Natural killer cell (primary cell): ENCODE measurements around the gene CACNB4. TPM values are rescaled to one million over a fixed set of nuclear protein-coding genes. Genes with fewer than 3 reads are reported as not detected.
"Not testable (repeated sequence)": the region's sequence is repeated elsewhere in the genome, so short reads cannot be mapped to it uniquely, and the experiment has no call there.

Experiments used
- ATAC-seq, 3 donors: fragments of 150-1000 bp in 2 of 3; fragments of 200-7000 bp in 1 of 3; cut with Tn5 transposase; 1 replicate in 1 of 3; 2 replicates in 2 of 3; pipeline ENCODE4 v1.10.0; 2021; ENCODE audit warnings: mild to moderate bottlenecking in 2 of 3, moderate library complexity in 2 of 3
- DNase-seq, 2 donors: peaks; one replicate each; pipeline versions ENCODE4 v3.0.0 to v3.0.0-alpha.2; 2013 to 2021; ENCODE audit warnings: mixed read lengths in 1 of 2
- H3K27ac ChIP-seq: one replicate; pipeline ENCODE4 v1.5.1; 2013; ENCODE audit warnings: mild to moderate bottlenecking, low read length
- H3K27me3 ChIP-seq: one replicate; pipeline ENCODE4 v1.6.1; 2013; ENCODE audit warnings: low read length; ENCODE audit not compliant: control insufficient read depth, insufficient read depth
- H3K36me3 ChIP-seq: one replicate; pipeline ENCODE4 v1.6.1; 2013; ENCODE audit warnings: low read length; ENCODE audit not compliant: control insufficient read depth, insufficient read depth
- H3K4me1 ChIP-seq: one replicate; pipeline ENCODE4 v1.6.1; 2013; ENCODE audit warnings: low read length; ENCODE audit not compliant: control insufficient read depth, insufficient read depth
- H3K4me3 ChIP-seq: one replicate; pipeline ENCODE4 v1.5.1; 2013; ENCODE audit warnings: low read length
- H3K9me3 ChIP-seq: one replicate; pipeline ENCODE4 v1.6.1; 2013; ENCODE audit warnings: low read length; ENCODE audit not compliant: control insufficient read depth, insufficient read depth
- H3K27ac Mint-ChIP-seq, 2 donors: one replicate each; pipeline ENCODE4 v1.8.0; 2022; ENCODE audit warnings: mild to moderate bottlenecking in 2 of 2, mixed read lengths in 2 of 2, moderate library complexity in 1 of 2
- H3K27me3 Mint-ChIP-seq, 2 donors: one replicate each; pipeline ENCODE4 v1.8.0; 2022; ENCODE audit warnings: low read depth in 2 of 2, mixed read lengths in 2 of 2
- H3K36me3 Mint-ChIP-seq: one replicate; pipeline ENCODE4 v1.8.0; 2022; ENCODE audit warnings: mixed read lengths
- H3K4me1 Mint-ChIP-seq, 2 donors: one replicate each; pipeline ENCODE4 v1.8.0; 2022; ENCODE audit warnings: mixed read lengths in 2 of 2
- H3K4me3 Mint-ChIP-seq: one replicate; pipeline ENCODE4 v1.8.0; 2022; ENCODE audit warnings: mild to moderate bottlenecking, moderate library complexity, mixed read lengths
- H3K9me3 Mint-ChIP-seq, 2 donors: one replicate each; pipeline ENCODE4 v1.8.0; 2022; ENCODE audit warnings: mixed read lengths in 2 of 2
- WGBS: methylation state at CpG from one replicate; pipeline ENCODE4 v1.1.7; 2013; ENCODE audit warnings: missing lambda C conversion rate; ENCODE audit not compliant: insufficient coverage; 5-methylcytosine and 5-hydroxymethylcytosine counted together
- intact Hi-C: fragments of 100-400 bp; cut with micrococcal nuclease; formaldehyde crosslinking; loops from one replicate; pipeline ENCODE4 v1.14.2; 2022
- total RNA-seq, 4 donors: library from RNA; stranded (reverse); fragments of 120-200 nt in 1 of 4; gene quantifications; one replicate each; pipeline versions ENCODE4 v1.2.3 to v1.2.4, GENCODE V29; 2013 to 2022
- TF ChIP-seq, protein P1 (sequence below): fragments of 200-600 bp; IDR thresholded peaks from one replicate; pipeline ENCODE4 v1.8.0; 2022; ENCODE audit warnings: antibody characterized with exemption

CACNB4 gene
- total RNA-seq, 3 donors from 2014 or later (not counting 1 experiment from before 2014, with no cell fraction given), result 0.56 to 0.93 (median 0.73) TPM

GRCh38 chr2:152011724-152012123 is 87.1 kb downstream of the CACNB4 start:
- H3K4me3 ChIP-seq, result no peak overlapping the region
- H3K9me3 ChIP-seq, result no peaks in the 10 kb centered on the region
- H3K36me3 ChIP-seq, result no peaks in the 10 kb centered on the region
- peaks cover 3 to 9% of the 10 kb centered on the region in 2 donors for H3K27me3 Mint-ChIP-seq
- intact Hi-C loops, result no loop called here
- DNase-seq (no peak), ATAC-seq (no peak)
- H3K9me3 Mint-ChIP-seq, result no peaks in the 10 kb centered on the region
- TF ChIP-seq, protein P1, sequence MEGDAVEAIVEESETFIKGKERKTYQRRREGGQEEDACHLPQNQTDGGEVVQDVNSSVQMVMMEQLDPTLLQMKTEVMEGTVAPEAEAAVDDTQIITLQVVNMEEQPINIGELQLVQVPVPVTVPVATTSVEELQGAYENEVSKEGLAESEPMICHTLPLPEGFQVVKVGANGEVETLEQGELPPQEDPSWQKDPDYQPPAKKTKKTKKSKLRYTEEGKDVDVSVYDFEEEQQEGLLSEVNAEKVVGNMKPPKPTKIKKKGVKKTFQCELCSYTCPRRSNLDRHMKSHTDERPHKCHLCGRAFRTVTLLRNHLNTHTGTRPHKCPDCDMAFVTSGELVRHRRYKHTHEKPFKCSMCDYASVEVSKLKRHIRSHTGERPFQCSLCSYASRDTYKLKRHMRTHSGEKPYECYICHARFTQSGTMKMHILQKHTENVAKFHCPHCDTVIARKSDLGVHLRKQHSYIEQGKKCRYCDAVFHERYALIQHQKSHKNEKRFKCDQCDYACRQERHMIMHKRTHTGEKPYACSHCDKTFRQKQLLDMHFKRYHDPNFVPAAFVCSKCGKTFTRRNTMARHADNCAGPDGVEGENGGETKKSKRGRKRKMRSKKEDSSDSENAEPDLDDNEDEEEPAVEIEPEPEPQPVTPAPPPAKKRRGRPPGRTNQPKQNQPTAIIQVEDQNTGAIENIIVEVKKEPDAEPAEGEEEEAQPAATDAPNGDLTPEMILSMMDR, result no peak
- no peaks in the 10 kb centered on the region for H3K36me3 Mint-ChIP-seq
- no peaks in the 10 kb centered on the region for H3K27me3 ChIP-seq
- 97% methylated on average over 2 of the region's 2 CpGs for WGBS
- H3K27ac ChIP-seq, result no peak overlapping the region
- H3K4me3 Mint-ChIP-seq, result no peak overlapping the region
- H3K4me1 Mint-ChIP-seq, result no peaks in the 10 kb centered on the region
- H3K27ac Mint-ChIP-seq, result no peak overlapping the region
- H3K4me1 ChIP-seq, result no peaks in the 10 kb centered on the region

- Histone ChIP-seq H3K36me3 (no peaks in the 10 kb centered on the region), H3K4me1 (no peaks in the 10 kb centered on the region), H3K27me3 (no peaks in the 10 kb centered on the region), H3K9me3 (no peaks in the 10 kb centered on the region), H3K27ac (no peak overlapping the region), H3K4me3 (no peak overlapping the region)
- no peaks in the 10 kb centered on the region for H3K9me3 Mint-ChIP-seq
- no peak overlapping the region for H3K4me3 Mint-ChIP-seq
- ATAC-seq, result no peak
- whole genome bisulfite sequencing, result 86% methylated on average over 2 of the region's 4 CpGs
- peaks cover 11 to 13% of the 10 kb centered on the region in 2 donors for H3K4me1 Mint-ChIP-seq
- intact Hi-C loops, result no loop called here
- no peak overlapping the region for H3K27ac Mint-ChIP-seq
- peaks cover 3 to 8% of the 10 kb centered on the region in 2 donors for H3K27me3 Mint-ChIP-seq
- no peak for DNase-seq
- H3K36me3 Mint-ChIP-seq, result no peaks in the 10 kb centered on the region
- TF ChIP-seq, protein P1, result no peak
Observed at GRCh38 chr2:152005607-152006006, 93.2 kb downstream of the CACNB4 start.

DNA sequence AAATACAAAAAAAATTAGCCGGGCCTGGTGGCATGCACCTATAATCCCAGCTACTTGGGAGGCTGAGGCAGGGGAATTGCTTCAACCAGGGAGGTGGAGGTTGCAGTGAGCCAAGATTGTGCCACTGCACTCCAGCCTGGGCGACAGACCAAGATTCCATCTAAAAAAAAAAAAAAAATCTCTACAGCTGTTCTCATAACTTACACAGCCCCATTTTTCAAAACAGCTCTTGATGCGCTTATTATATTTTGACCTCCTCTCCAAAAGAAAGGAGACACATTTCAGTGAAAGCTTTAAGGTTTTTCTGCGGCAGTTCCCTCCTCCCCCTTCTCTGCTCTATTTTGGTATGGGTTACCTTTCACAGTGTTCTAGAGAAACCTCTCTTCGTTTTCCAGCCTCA is 95.6 kb downstream of the CACNB4 start:
- H3K4me3 ChIP-seq, DNase-seq, H3K9me3 ChIP-seq, ATAC-seq, H3K4me1 ChIP-seq, H3K36me3 Mint-ChIP-seq, H3K27ac Mint-ChIP-seq, H3K4me3 Mint-ChIP-seq, H3K36me3 ChIP-seq, H3K27ac ChIP-seq, intact Hi-C loops, H3K27me3 Mint-ChIP-seq, H3K9me3 Mint-ChIP-seq, H3K27me3 ChIP-seq: not testable (repeated sequence)
- 87% methylated on average over 3 of the region's 5 CpGs for WGBS
- H3K4me1 Mint-ChIP-seq, result peaks cover 11 to 13% of the 10 kb centered on the region in 2 donors

DNA sequence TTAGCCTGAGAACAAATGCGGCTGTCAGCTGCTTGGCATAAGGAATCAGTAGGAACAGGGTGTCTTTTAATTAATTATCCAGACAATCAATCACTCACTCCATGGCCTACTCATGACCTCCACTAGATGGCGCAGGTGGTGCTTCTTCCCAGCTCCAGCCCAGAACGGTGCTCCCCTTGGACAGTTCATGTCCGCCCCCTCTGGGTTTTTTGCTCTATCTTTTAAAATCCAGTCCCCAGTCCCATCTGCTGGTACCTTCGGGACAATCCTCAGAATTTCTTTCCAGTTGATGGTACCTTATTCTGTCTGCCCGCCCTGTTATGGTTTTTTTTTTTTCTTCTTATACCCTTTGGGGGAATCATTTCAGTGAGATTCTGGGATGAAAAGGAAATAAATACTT is 99.8 kb downstream of the CACNB4 start:
- WGBS, result 31% methylated on average over 5 of the region's 6 CpGs
- no peaks in the 10 kb centered on the region for H3K9me3 ChIP-seq
- no peak overlapping the region for H3K4me3 ChIP-seq
- DNase-seq (peak; percentile 19 to 69), ATAC-seq (peak; percentile 66 to 80 (median 78))
- H3K27ac ChIP-seq, result no peak overlapping the region
- no peak overlapping the region for H3K27ac Mint-ChIP-seq
- H3K36me3 ChIP-seq, result no peaks in the 10 kb centered on the region
- H3K4me1 ChIP-seq, result no peaks in the 10 kb centered on the region
- intact Hi-C loops, result loop anchor here (1.0 kb wide), 1 partner anchor 26 kb away; no protein-coding TSS in a partner anchor
- peaks cover under 1 to 1% of the 10 kb centered on the region in 2 donors for H3K4me1 Mint-ChIP-seq
- no peaks in the 10 kb centered on the region for H3K9me3 Mint-ChIP-seq
- H3K27me3 ChIP-seq, result no peaks in the 10 kb centered on the region
- no peaks in the 10 kb centered on the region for H3K27me3 Mint-ChIP-seq
- H3K36me3 Mint-ChIP-seq, result no peaks in the 10 kb centered on the region
- TF ChIP-seq, protein P1, result peak; percentile 86
- no peak overlapping the region for H3K4me3 Mint-ChIP-seq
